B cell (primary cell): ENCODE data around the gene IDH2. TPM values are rescaled to one million over a fixed set of nuclear protein-coding genes. Genes with fewer than 3 reads are reported as not detected.

ENCODE experiments used
- ATAC-seq: fragments of 200-7000 bp; cut with Tn5 transposase; one replicate; pipeline ENCODE4 v1.10.0; 2021; ENCODE audit warnings: low read depth, mild to moderate bottlenecking, moderate number of reproducible peaks, moderate library complexity
- CTCF ChIA-PET: fragments of 350-600 bp; sonication (Branson Sonifier 250); formaldehyde crosslinking; loops from one replicate; lab custom pipeline; 2021; ENCODE audit warnings: antibody characterized with exemption, inconsistent platforms; lab: Charles Lee
- POLR2A ChIA-PET: fragments of 350-600 bp; sonication (Branson Sonifier 250); formaldehyde crosslinking; loops from one replicate; lab custom pipeline; 2021; ENCODE audit warnings: antibody characterized with exemption; lab: Charles Lee
- DNase-seq: peaks from one replicate; pipeline ENCODE4 v3.0.0; 2013
- H2AFZ ChIP-seq: 2 replicates; pipeline ENCODE4 v1.6.1; 2012; ENCODE audit warnings: mild to moderate bottlenecking, low read depth, low read length; ENCODE audit not compliant: insufficient read depth, poor library complexity, severe bottlenecking
- H3K27ac ChIP-seq, 2 donors: 1 replicate in 1 of 2; 2 replicates in 1 of 2; pipeline ENCODE4 v1.5.1; 2012 to 2013; ENCODE audit warnings: low read length in 2 of 2, mild to moderate bottlenecking in 2 of 2, moderate library complexity in 1 of 2
- H3K27me3 ChIP-seq, 4 experiments: fragments of 200-600 bp in 1 of 4; sonication (generic) in 1 of 4; replicated peaks in 1 of 4; 1 replicate in 2 of 4; 2 replicates in 2 of 4; pipeline versions ENCODE4 v1.6.1 to v1.7.0; 2013 to 2016; ENCODE audit warnings: low read length in 3 of 4, mild to moderate bottlenecking in 2 of 4, mixed read lengths in 1 of 4, moderate library complexity in 1 of 4; ENCODE audit not compliant: insufficient read depth in 4 of 4, control insufficient read depth in 3 of 4; ENCODE audit errors: control extremely low read depth in 1 of 4
- H3K36me3 ChIP-seq, 2 experiments: replicated peaks in 1 of 2; 1 replicate in 1 of 2; 2 replicates in 1 of 2; pipeline versions ENCODE4 v1.6.1 to v1.7.1; 2013; ENCODE audit warnings: low read length in 1 of 2; ENCODE audit not compliant: insufficient read depth in 2 of 2, control insufficient read depth in 1 of 2; ENCODE audit errors: control extremely low read depth in 1 of 2, extremely low read depth in 1 of 2
- H3K4me1 ChIP-seq, 2 donors: fragments of 200-600 bp in 1 of 2; sonication (generic) in 1 of 2; 1 replicate in 1 of 2; 2 replicates in 1 of 2; pipeline versions ENCODE4 v1.5.1 to v1.6.1; 2013 to 2017; ENCODE audit warnings: low read length in 2 of 2; ENCODE audit not compliant: control insufficient read depth in 2 of 2, insufficient read depth in 2 of 2
- H3K4me2 ChIP-seq: replicated peaks from 2 replicates; pipeline ENCODE3; 2012; ENCODE audit warnings: mild to moderate bottlenecking, low read depth, low read length; ENCODE audit not compliant: poor library complexity, severe bottlenecking
- H3K4me3 ChIP-seq, 5 experiments: fragments of 200-600 bp in 1 of 5; sonication (generic) in 1 of 5; 1 replicate in 3 of 5; 2 replicates in 2 of 5; pipeline versions ENCODE4 v1.5.1 to v1.7.0; 2011 to 2016; ENCODE audit warnings: low read length in 4 of 5, mild to moderate bottlenecking in 4 of 5, low read depth in 2 of 5, control low read depth in 1 of 5, moderate library complexity in 1 of 5; ENCODE audit not compliant: insufficient read depth in 1 of 5; ENCODE audit errors: control extremely low read depth in 1 of 5, extremely low read depth in 1 of 5
- H3K79me2 ChIP-seq: fragments of 200-600 bp; sonication (generic); one replicate; pipeline ENCODE4 v1.6.0; 2016; ENCODE audit warnings: low read length; ENCODE audit not compliant: control insufficient read depth, insufficient read depth
- H3K9ac ChIP-seq: fragments of 200-600 bp; sonication (generic); 2 replicates; pipeline ENCODE4 v1.6.1; 2017; ENCODE audit warnings: mild to moderate bottlenecking, low read length, moderate library complexity
- H3K9me3 ChIP-seq, 3 donors: one replicate each; pipeline versions ENCODE4 v1.6.1 to v1.7.1; 2013; ENCODE audit warnings: low read length in 2 of 3; ENCODE audit not compliant: control insufficient read depth in 2 of 3, insufficient read depth in 1 of 3; ENCODE audit errors: control extremely low read depth in 1 of 3
- H4K20me1 ChIP-seq: 2 replicates; pipeline ENCODE4 v1.6.0; 2012; ENCODE audit warnings: mild to moderate bottlenecking, low read length; ENCODE audit not compliant: insufficient read depth, control insufficient read depth, poor library complexity, severe bottlenecking
- H3K27ac Mint-ChIP-seq: one replicate; pipeline ENCODE4 v1.8.0; 2021; ENCODE audit warnings: mixed read lengths
- H3K27me3 Mint-ChIP-seq: one replicate; pipeline ENCODE4 v1.8.0; 2021; ENCODE audit warnings: mixed read lengths
- H3K4me1 Mint-ChIP-seq: one replicate; pipeline ENCODE4 v1.8.0; 2021; ENCODE audit warnings: mixed read lengths
- H3K4me3 Mint-ChIP-seq: one replicate; pipeline ENCODE4 v1.8.0; 2021; ENCODE audit warnings: mixed read lengths
- H3K9me3 Mint-ChIP-seq: one replicate; pipeline ENCODE4 v1.8.0; 2022; ENCODE audit warnings: mixed read lengths; ENCODE audit not compliant: insufficient read depth
- CTCF ChIP-seq: fragments of 200-600 bp; IDR thresholded peaks from one replicate; pipeline ENCODE4 v1.8.0; 2022; ENCODE audit warnings: antibody characterized with exemption, mild to moderate bottlenecking
- EZH2 ChIP-seq: IDR thresholded peaks from 2 replicates; pipeline ENCODE4 v1.6.1; 2012; ENCODE audit warnings: borderline replicate concordance, low read depth, mild to moderate bottlenecking, moderate library complexity, low read length; ENCODE audit not compliant: insufficient read depth, poor library complexity, severe bottlenecking
- WGBS: methylation state at CpG from one replicate; pipeline ENCODE4 v1.1.5; 2013; ENCODE audit warnings: missing lambda C conversion rate; ENCODE audit not compliant: insufficient coverage; 5-methylcytosine and 5-hydroxymethylcytosine counted together
- intact Hi-C: fragments of 100-400 bp; cut with micrococcal nuclease; formaldehyde crosslinking; loops from one replicate; pipeline ENCODE4 v1.10.0; 2022
- polyA plus RNA-seq: library from polyadenylated mRNA; depleted of rRNA; stranded (reverse); fragments of >200 nt; gene quantifications from 2 replicates; pipeline ENCODE4 v1.2.3, GENCODE V29; 2012
- total RNA-seq, 2 donors: library from RNA; stranded (reverse); fragments of 120-200 nt in 1 of 2; gene quantifications; 1 replicate in 1 of 2; 2 replicates in 1 of 2; pipeline versions ENCODE4 v1.2.3 to v1.2.4, GENCODE V29; 2013 to 2022

Gene IDH2
- total and polyA plus RNA-seq, 2 donors (not counting 1 experiment from before 2014, with no cell fraction given): 30.7 to 35.8 TPM

GRCh38 chr15:90138071-90138833, 36.0 kb upstream of the IDH2 start:
- ChIA-PET CTCF (interaction anchor here (3.5 kb wide), 1 partner anchor 163 kb away, joined by 11 read pairs; no protein-coding TSS in a partner anchor), POLR2A (no interaction called here)
- Histone ChIP-seq H3K4me1 (peaks cover 0 to 3% of the 10 kb centered on the region in 2 donors), H2AFZ (no peak overlapping the region), H3K27ac (no peak overlapping the region), H3K4me3 (no peak overlapping the region), H4K20me1 (no peaks in the 10 kb centered on the region), H3K79me2 (no peaks in the 10 kb centered on the region), H3K9ac (no peak overlapping the region), H3K27me3 (no peaks in the 10 kb centered on the region), H3K9me3 (peaks cover 0 to 6% (median 0%) of the 10 kb centered on the region in 3 donors), H3K36me3 (no peaks in the 10 kb centered on the region), H3K4me2 (no peak overlapping the region)
- Mint-ChIP-seq H3K9me3 (no peaks in the 10 kb centered on the region), H3K4me3 (no peak overlapping the region), H3K4me1 (peaks cover 1% of the 10 kb centered on the region), H3K27ac (no peak overlapping the region), H3K27me3 (peaks cover 8% of the 10 kb centered on the region)
- DNase-seq (no peak), ATAC-seq (no peak)
- 93% methylated on average over 9 of the region's 11 CpGs for WGBS
- intact Hi-C loops: no loop called here
- no peak for TF ChIP-seq CTCF
- no peak for TF ChIP-seq EZH2

GRCh38 chr15:90132437-90132836, 30.2 kb upstream of the IDH2 start:
- Histone ChIP-seq H3K79me2 (no peaks in the 10 kb centered on the region), H4K20me1 (no peaks in the 10 kb centered on the region), H3K9me3 (no peaks in the 10 kb centered on the region), H3K9ac (no peak overlapping the region), H3K36me3 (no peaks in the 10 kb centered on the region), H2AFZ (no peak overlapping the region), H3K4me3 (no peak overlapping the region), H3K27ac (no peak overlapping the region), H3K4me2 (no peak overlapping the region), H3K27me3 (no peaks in the 10 kb centered on the region), H3K4me1 (peaks cover 9 to 12% of the 10 kb centered on the region in 2 donors)
- H3K4me3 Mint-ChIP-seq: no peak overlapping the region
- H3K9me3 Mint-ChIP-seq: no peaks in the 10 kb centered on the region
- H3K27ac Mint-ChIP-seq: no peak overlapping the region
- WGBS: 100% methylated on average over 2 of the region's 5 CpGs
- POLR2A ChIA-PET: interaction anchor here (0.7 kb wide), 1 partner anchor 76 kb away, joined by 5 read pairs; no protein-coding TSS in a partner anchor
- H3K4me1 Mint-ChIP-seq: peaks cover 8% of the 10 kb centered on the region
- intact Hi-C loops: no loop called here
- no peak for TF ChIP-seq CTCF
- TF ChIP-seq EZH2: no peak
- ATAC-seq (no peak), DNase-seq (no peak)
- peaks cover 6% of the 10 kb centered on the region for H3K27me3 Mint-ChIP-seq
- CTCF ChIA-PET: interaction anchor here (0.6 kb wide), 1 partner anchor 386 kb away, joined by 3 read pairs; no protein-coding TSS in a partner anchor
